ENCODE data around the gene DTL.

DNA sequence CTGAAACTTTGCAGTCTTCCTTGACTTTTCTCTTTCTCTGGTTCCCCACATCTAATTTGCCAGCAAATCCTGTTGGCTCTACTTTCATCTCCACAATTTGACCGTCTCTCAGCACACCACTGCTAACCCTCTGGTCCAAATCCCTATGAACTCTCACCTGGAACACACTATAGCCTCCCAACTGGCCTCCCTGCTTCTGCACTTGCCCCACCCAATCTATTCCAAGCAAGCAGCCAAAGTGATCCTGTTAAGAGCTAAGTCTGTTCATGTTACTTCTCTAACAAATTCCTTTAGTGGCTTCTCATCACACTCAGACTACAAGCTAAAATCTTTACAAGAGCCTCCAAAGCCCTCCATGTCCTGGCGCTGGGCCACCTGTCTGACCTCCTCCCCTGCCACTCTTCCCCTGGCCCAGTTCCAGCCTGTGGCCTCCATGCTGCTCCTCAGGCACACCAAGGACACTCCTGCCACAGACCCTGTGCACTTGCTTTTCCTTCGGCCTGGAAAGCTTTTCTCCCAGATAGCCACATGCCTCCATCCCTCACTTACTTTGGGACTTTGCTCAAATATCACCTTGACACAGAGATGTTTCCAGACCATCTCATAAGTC, 104.1 kb downstream of the DTL start:
- no peak for TF ChIP-seq RNF2 (IDR thresholded peaks at IDR 0.05; ENCODE audit: borderline replicate concordance, low read depth)
- TF ChIP-seq MAZ (IDR thresholded peaks at IDR 0.05; ENCODE audit: borderline replicate concordance, low read depth, low read length), result no peak
- TF ChIP-seq, protein P1, sequence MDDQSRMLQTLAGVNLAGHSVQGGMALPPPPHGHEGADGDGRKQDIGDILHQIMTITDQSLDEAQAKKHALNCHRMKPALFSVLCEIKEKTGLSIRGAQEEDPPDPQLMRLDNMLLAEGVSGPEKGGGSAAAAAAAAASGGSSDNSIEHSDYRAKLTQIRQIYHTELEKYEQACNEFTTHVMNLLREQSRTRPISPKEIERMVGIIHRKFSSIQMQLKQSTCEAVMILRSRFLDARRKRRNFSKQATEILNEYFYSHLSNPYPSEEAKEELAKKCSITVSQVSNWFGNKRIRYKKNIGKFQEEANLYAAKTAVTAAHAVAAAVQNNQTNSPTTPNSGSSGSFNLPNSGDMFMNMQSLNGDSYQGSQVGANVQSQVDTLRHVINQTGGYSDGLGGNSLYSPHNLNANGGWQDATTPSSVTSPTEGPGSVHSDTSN (IDR thresholded peaks at IDR 0.05), result no peak
- TF ChIP-seq SREBF2 (IDR thresholded peaks at IDR 0.05), result no peak
- no peak for TF ChIP-seq POLR2A (IDR thresholded peaks at IDR 0.05; ENCODE audit: low read length)
- TF ChIP-seq, protein P2, sequence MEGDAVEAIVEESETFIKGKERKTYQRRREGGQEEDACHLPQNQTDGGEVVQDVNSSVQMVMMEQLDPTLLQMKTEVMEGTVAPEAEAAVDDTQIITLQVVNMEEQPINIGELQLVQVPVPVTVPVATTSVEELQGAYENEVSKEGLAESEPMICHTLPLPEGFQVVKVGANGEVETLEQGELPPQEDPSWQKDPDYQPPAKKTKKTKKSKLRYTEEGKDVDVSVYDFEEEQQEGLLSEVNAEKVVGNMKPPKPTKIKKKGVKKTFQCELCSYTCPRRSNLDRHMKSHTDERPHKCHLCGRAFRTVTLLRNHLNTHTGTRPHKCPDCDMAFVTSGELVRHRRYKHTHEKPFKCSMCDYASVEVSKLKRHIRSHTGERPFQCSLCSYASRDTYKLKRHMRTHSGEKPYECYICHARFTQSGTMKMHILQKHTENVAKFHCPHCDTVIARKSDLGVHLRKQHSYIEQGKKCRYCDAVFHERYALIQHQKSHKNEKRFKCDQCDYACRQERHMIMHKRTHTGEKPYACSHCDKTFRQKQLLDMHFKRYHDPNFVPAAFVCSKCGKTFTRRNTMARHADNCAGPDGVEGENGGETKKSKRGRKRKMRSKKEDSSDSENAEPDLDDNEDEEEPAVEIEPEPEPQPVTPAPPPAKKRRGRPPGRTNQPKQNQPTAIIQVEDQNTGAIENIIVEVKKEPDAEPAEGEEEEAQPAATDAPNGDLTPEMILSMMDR (IDR thresholded peaks at IDR 0.05), result no peak
- TF ChIP-seq POLR2AphosphoS2 (conservative IDR thresholded peaks at IDR 0.05; ENCODE audit: low read length), result no peak
